Gastrocnemius medialis (tissue), 4 donors: ENCODE data around the gene HBQ1. TPM values are rescaled to one million over a fixed set of nuclear protein-coding genes. Genes with fewer than 3 reads are reported as not detected.
"Not testable (repeated sequence)": the region's sequence is repeated elsewhere in the genome, so short reads cannot be mapped to it uniquely, and the experiment has no call there.

Experiments used
- ATAC-seq, 2 donors: fragments of 150-250 bp; one replicate each; pipeline ENCODE4 v1.9.1; 2016
- DNase-seq, 2 donors: peaks; one replicate each; pipeline ENCODE4 v3.0.0-alpha.2; 2019
- H3K27ac ChIP-seq, 4 donors: fragments of 200-600 bp; sonication (generic); 1 replicate in 1 of 4; 2 replicates in 3 of 4; pipeline ENCODE4 v1.5.1; 2016 to 2018; ENCODE audit warnings: mild to moderate bottlenecking in 2 of 4, moderate library complexity in 1 of 4
- H3K27me3 ChIP-seq, 3 donors: fragments of 200-600 bp; sonication (generic) in 2 of 3; 1 replicate in 1 of 3; 2 replicates in 2 of 3; pipeline versions ENCODE4 v1.5.1 to v1.6.0; 2016 to 2019; ENCODE audit warnings: mild to moderate bottlenecking in 1 of 3, moderate library complexity in 1 of 3
- H3K36me3 ChIP-seq, 2 donors: fragments of 200-600 bp; sonication (generic) in 1 of 2; one replicate each; pipeline ENCODE4 v1.5.1; 2017 to 2018
- H3K4me1 ChIP-seq, 2 donors: fragments of 200-600 bp; sonication (generic) in 1 of 2; one replicate each; pipeline ENCODE4 v1.5.1; 2016 to 2017; ENCODE audit warnings: mild to moderate bottlenecking in 2 of 2
- H3K4me3 ChIP-seq, 4 donors: fragments of 200-600 bp; sonication (generic) in 3 of 4; 1 replicate in 1 of 4; 2 replicates in 3 of 4; pipeline ENCODE4 v1.5.1; 2016 to 2019; ENCODE audit warnings: mild to moderate bottlenecking in 2 of 4
- H3K9me3 ChIP-seq, 3 donors: fragments of 200-600 bp; sonication (generic) in 2 of 3; 1 replicate in 1 of 3; 2 replicates in 2 of 3; pipeline ENCODE4 v1.5.1; 2016 to 2019
- POLR2A ChIP-seq, 2 donors: fragments of 450-650 bp; IDR thresholded peaks; one replicate each; pipeline ENCODE4 v1.6.1; 2017; ENCODE audit warnings: antibody characterized with exemption in 2 of 2, mild to moderate bottlenecking in 2 of 2, moderate library complexity in 2 of 2
- in situ Hi-C, 4 donors: fragments of 200-750 bp; cut with MboI; loops; one replicate each; pipeline versions ENCODE4 v1.15.0 to v1.8.0; 2017; ENCODE audit warnings: low sequenced_read_pairs in 4 of 4
- intact Hi-C: fragments of 100-400 bp; cut with DNase I; formaldehyde crosslinking; loops from one replicate; pipeline ENCODE4 v1.15.1; 2023; ENCODE audit warnings: low total_unique reads
- total RNA-seq, 4 donors: library from RNA; depleted of rRNA; stranded (reverse); fragments of >200 nt; gene quantifications; one replicate each; pipeline versions ENCODE4 v1.1.0 to v1.2.3, GENCODE V29; 2016
- TF ChIP-seq, protein P1 (sequence below), 5 experiments: fragments of 450-650 bp in 3 of 5; fragments of 200-600 bp in 2 of 5; sonication (generic) in 2 of 5; IDR thresholded peaks in 4 of 5; conservative IDR thresholded peaks in 1 of 5; 1 replicate in 4 of 5; 2 replicates in 1 of 5; pipeline ENCODE4 v1.5.1; 2016 to 2019; ENCODE audit warnings: antibody characterized with exemption in 5 of 5, mild to moderate bottlenecking in 3 of 5, moderate library complexity in 3 of 5

HBQ1 gene
- total RNA-seq, 4 donors from 2014 or later: not detected

DNA sequence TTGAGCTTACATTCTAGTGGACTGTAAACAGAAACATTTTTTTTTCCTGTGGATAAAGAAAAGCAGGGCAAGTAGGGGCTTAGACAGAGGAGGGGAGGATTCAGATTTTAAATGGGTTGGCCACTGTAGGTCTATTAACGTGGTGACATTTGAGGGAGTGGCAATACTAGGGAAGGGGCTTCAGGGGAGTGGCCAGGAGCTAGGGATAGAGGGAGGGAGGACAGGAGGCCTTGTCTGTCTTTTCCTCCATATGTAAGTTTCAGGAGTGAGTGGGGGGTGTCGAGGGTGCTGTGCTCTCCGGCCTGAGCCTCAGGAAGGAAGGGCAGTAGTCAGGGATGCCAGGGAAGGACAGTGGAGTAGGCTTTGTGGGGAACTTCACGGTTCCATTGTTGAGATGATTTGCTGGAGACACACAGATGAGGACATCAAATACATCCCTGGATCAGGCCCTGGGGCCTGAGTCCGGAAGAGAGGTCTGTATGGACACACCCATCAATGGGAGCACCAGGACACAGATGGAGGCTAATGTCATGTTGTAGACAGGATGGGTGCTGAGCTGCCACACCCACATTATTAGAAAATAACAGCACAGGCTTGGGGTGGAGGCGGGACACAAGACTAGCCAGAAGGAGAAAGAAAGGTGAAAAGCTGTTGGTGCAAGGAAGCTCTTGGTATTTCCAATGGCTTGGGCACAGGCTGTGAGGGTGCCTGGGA lies 21.0 kb upstream of the HBQ1 start:
- Histone ChIP-seq H3K4me1 (peaks cover 4 to 6% of the 10 kb centered on the region in 2 donors), H3K4me3 (no peak overlapping the region), H3K27ac (no peak overlapping the region), H3K27me3 (peaks cover 26 to 37% (median 30%) of the 10 kb centered on the region in 3 donors), H3K36me3 (no peaks in the 10 kb centered on the region), H3K9me3 (no peaks in the 10 kb centered on the region)
- intact Hi-C loops (no loop called here), in situ Hi-C loops (no loop called here)
- DNase-seq (no peak), ATAC-seq (no peak)
- TF ChIP-seq, protein P1, sequence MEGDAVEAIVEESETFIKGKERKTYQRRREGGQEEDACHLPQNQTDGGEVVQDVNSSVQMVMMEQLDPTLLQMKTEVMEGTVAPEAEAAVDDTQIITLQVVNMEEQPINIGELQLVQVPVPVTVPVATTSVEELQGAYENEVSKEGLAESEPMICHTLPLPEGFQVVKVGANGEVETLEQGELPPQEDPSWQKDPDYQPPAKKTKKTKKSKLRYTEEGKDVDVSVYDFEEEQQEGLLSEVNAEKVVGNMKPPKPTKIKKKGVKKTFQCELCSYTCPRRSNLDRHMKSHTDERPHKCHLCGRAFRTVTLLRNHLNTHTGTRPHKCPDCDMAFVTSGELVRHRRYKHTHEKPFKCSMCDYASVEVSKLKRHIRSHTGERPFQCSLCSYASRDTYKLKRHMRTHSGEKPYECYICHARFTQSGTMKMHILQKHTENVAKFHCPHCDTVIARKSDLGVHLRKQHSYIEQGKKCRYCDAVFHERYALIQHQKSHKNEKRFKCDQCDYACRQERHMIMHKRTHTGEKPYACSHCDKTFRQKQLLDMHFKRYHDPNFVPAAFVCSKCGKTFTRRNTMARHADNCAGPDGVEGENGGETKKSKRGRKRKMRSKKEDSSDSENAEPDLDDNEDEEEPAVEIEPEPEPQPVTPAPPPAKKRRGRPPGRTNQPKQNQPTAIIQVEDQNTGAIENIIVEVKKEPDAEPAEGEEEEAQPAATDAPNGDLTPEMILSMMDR (IDR thresholded peaks at IDR 0.05 in 4 of 5, conservative IDR thresholded peaks at IDR 0.05 in 1 of 5): no peak
- TF ChIP-seq POLR2A (IDR thresholded peaks at IDR 0.05): no peak

DNA sequence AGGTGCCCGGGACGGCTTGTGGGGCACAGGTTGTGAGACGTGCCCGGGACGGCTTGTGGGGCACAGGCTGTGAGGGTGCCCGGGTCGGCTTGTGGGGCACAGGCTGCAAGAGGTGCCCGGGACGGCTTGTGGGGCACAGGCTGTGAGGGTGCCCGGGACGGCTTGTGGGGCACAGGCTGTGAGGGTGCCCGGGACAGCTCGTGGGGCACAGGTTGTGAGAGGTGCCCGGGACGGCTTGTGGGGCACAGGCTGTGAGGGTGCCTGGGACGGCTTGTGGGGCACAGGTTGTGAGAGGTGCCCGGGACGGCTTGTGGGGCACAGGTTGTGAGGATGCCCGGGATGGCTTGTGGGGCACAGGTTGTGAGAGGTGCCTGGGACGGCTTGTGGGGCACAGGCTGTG lies 20.0 kb upstream of the HBQ1 start:
- DNase-seq, H3K36me3 ChIP-seq, H3K27ac ChIP-seq, H3K9me3 ChIP-seq, in situ Hi-C loops, ATAC-seq, H3K4me3 ChIP-seq, H3K4me1 ChIP-seq, intact Hi-C loops: not testable (repeated sequence)
- peaks cover 21 to 31% (median 24%) of the 10 kb centered on the region in 3 donors for H3K27me3 ChIP-seq

DNA sequence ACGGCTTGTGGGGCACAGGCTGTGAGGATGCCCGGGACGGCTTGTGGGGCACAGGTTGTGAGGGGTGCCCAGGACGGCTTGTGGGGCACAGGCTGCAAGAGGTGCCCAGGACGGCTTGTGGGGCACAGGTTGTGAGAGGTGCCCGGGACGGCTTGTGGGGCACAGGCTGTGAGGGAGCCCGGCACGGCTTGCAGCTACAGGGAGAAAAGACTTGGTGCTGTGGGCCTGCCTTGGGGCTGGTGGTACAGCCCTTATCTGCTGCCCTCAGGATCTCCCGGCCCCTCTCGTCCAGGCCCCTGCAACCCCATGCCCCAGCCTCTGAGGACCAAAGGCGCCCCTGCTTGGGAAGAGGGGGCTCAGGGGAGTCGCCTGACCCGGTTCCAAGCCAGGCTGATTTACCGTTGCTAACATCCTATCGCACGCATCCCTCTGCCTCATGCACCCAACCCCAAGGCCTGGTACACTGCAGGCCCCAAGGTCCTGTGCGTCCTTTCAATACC lies 19.5 kb upstream of the HBQ1 start:
- Histone ChIP-seq H3K4me3 (no peak overlapping the region), H3K36me3 (no peaks in the 10 kb centered on the region), H3K27ac (no peak overlapping the region), H3K27me3 (peaks cover 23 to 32% (median 24%) of the 10 kb centered on the region in 3 donors), H3K9me3 (no peaks in the 10 kb centered on the region), H3K4me1 (peaks cover 0 to 9% of the 10 kb centered on the region in 2 donors)
- intact Hi-C loops (no loop called here), in situ Hi-C loops (no loop called here)
- TF ChIP-seq, protein P1 (IDR thresholded peaks at IDR 0.05 in 4 of 5, conservative IDR thresholded peaks at IDR 0.05 in 1 of 5): no peak
- TF ChIP-seq POLR2A (IDR thresholded peaks at IDR 0.05): no peak
- ATAC-seq (no peak), DNase-seq (no peak)

DNA sequence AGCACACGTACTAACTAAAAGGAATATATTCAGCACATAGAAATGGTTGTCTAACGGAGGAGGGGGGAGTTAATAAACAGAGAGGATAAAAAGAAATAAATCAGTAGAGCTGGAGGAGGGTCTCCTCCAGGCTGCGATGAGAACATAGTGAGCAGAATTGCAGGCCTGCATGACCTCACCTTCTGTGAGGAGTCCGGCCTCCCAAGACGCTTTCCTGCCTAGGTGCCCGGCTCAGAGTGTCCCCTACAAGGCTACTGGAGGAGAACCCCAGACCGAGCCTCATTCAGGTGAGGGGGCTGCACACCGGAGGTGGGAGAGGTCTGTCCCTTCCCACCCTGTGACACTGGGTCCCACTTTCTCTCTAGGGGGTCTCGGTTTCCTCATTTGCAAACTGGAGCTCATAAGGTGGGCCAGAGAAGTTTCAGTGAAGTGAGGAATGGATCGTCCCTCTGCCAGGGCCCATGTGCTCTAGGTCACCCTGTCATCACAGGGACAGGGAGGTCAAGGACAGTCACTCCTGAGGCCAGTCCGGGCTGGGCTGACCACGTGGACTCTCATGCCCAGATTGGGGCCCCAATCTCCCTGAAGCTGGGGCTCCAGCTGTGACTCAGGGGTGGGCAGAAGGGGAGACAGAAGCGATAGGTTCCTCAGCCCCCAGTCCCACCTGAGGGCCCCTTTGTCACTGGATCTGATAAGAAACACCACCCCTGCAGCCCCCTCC lies 17.8 kb upstream of the HBQ1 start:
- H3K4me1 ChIP-seq: peaks cover 0 to 18% of the 10 kb centered on the region in 2 donors
- in situ Hi-C loops: no loop called here
- peaks cover 25 to 35% (median 30%) of the 10 kb centered on the region in 3 donors for H3K27me3 ChIP-seq
- no peaks in the 10 kb centered on the region for H3K36me3 ChIP-seq
- no peak for DNase-seq
- TF ChIP-seq POLR2A (IDR thresholded peaks at IDR 0.05): no peak
- TF ChIP-seq, protein P1 (IDR thresholded peaks at IDR 0.05 in 4 of 5, conservative IDR thresholded peaks at IDR 0.05 in 1 of 5): no peak
- H3K27ac ChIP-seq: no peak overlapping the region
- H3K9me3 ChIP-seq: no peaks in the 10 kb centered on the region
- ATAC-seq: no peak
- H3K4me3 ChIP-seq: no peak overlapping the region
- intact Hi-C loops: no loop called here

DNA sequence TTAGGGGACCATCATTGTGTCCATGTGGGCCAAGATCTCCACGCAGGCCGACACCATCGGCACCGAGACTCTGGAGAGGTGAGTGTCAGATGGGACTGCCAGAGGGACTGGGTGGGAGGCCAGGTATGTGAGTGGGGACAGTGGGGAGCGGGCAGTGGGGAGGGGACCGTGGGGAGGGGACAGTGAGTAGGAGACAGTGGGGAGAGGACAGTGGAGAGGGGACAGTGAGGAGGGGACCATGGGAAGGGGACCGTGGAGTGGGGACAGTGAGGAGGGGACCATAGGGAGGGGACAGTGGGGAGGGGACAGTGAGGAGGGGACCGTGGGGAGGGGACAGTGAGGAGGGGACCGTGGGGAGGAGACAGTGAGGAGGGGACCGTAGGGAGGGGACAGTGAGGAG lies 17.1 kb upstream of the HBQ1 start:
- H3K27ac ChIP-seq, ATAC-seq, in situ Hi-C loops, DNase-seq, intact Hi-C loops, H3K36me3 ChIP-seq, H3K9me3 ChIP-seq, H3K4me3 ChIP-seq: not testable (repeated sequence)
- peaks cover 0 to 18% of the 10 kb centered on the region in 2 donors for H3K4me1 ChIP-seq
- H3K27me3 ChIP-seq: peaks cover 32 to 40% (median 35%) of the 10 kb centered on the region in 3 donors

DNA sequence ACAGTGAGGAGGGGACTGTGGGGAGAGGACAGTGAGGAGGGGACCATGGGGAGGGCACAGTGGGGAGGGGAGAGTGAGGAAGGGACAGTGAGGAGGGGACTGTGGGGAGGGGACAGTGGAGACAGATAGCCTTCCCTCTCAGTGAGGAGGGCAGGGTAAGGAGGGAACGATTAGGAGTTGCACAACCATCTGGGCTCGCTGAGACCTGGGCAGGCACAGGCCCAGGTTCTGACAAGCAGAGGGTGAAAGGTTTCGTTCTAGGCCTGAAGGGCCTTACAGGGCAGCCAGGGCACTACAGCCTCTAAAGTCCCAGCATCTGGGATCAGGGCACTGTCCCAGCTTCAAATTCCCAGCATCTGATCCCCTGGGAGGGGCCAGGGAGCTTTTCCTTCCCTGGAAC lies 16.6 kb upstream of the HBQ1 start:
- H3K27ac ChIP-seq, H3K9me3 ChIP-seq, H3K4me3 ChIP-seq, DNase-seq, intact Hi-C loops, in situ Hi-C loops, H3K36me3 ChIP-seq: not testable (repeated sequence)
- H3K4me1 ChIP-seq: peaks cover 0 to 18% of the 10 kb centered on the region in 2 donors
- ATAC-seq: peak in 1 of 2 donors; percentile 39
- H3K27me3 ChIP-seq: peaks cover 38 to 43% (median 38%) of the 10 kb centered on the region in 3 donors

DNA sequence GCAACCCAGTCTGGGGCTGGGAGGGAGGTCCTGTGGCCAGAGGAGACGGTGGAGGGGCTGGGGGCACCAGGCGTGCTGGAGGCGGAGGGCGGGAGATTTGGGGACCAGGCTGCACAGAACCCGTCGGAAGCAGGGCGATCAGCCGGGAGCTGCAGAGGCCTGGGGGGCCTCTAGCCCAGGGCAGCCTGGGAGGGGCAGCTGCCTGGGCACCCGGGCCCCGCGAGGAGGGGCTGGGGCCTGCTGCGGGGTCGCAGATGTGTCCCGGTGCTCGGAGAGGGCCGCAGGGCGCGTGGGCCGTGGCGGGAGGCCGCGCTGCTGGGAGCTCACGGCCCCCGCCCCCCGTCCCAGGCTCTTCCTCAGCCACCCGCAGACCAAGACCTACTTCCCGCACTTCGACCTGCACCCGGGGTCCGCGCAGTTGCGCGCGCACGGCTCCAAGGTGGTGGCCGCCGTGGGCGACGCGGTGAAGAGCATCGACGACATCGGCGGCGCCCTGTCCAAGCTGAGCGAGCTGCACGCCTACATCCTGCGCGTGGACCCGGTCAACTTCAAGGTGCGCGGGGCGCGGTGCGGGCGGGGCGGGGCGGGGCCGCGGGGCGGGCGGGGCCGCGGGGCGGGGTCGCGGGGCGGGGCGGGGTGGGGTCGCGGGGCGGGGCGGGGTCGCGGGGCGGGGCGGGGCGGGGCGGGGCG lies 16.0 kb upstream of the HBQ1 start:
- Histone ChIP-seq H3K27me3 (peaks cover 44 to 48% (median 44%) of the 10 kb centered on the region in 3 donors), H3K4me1 (peaks cover 0 to 18% of the 10 kb centered on the region in 2 donors)
- in situ Hi-C loops, H3K9me3 ChIP-seq, H3K27ac ChIP-seq, intact Hi-C loops, ATAC-seq, H3K36me3 ChIP-seq, H3K4me3 ChIP-seq, DNase-seq: not testable (repeated sequence)
